ENCODE measurements around the gene CCDC180. TPM values are rescaled to one million over a fixed set of nuclear protein-coding genes. Genes with fewer than 3 reads are reported as not detected.
"Not testable (repeated sequence)": the region's sequence is repeated elsewhere in the genome, so short reads cannot be mapped to it uniquely, and the experiment has no call there.

CCDC180 gene
- total RNA-seq, 1 donor: 3.0 TPM

- H3K4me3 ChIP-seq (ENCODE audit: low read depth, low read length): no peak overlapping the region
- no peak for DNase-seq (ENCODE audit: low read depth)
- no peak for TF ChIP-seq CTCF (IDR thresholded peaks at IDR 0.05; ENCODE audit: insufficient read depth, low read depth, low read length)
These were observed 17.5 kb downstream of the CCDC180 start for GRCh38 chr9:97324954-97325353.

- DNase-seq (ENCODE audit: low read depth): no peak
- TF ChIP-seq CTCF (IDR thresholded peaks at IDR 0.05; ENCODE audit: insufficient read depth, low read depth, low read length): no peak
These were observed 20.1 kb downstream of the CCDC180 start for GRCh38 chr9:97327562-97327961.

GRCh38 chr9:97332993-97333392, 25.5 kb downstream of the CCDC180 start:
- H3K4me3 ChIP-seq (ENCODE audit: low read depth, low read length): no peak overlapping the region
- no peak for TF ChIP-seq CTCF (IDR thresholded peaks at IDR 0.05; ENCODE audit: insufficient read depth, low read depth, low read length)
- DNase-seq (ENCODE audit: low read depth): no peak

More at GRCh38 chr9:97327562-97327961, 20.1 kb downstream of the CCDC180 start:
- no peak overlapping the region for H3K4me3 ChIP-seq (ENCODE audit: low read depth, low read length)

GRCh38 chr9:97335622-97336021, 28.2 kb downstream of the CCDC180 start:
- H3K4me3 ChIP-seq (ENCODE audit: low read depth, low read length); DNase-seq (ENCODE audit: low read depth): not testable (repeated sequence)

GRCh38 chr9:97348871-97349270, 41.4 kb downstream of the CCDC180 start:
- no peak overlapping the region for H3K4me3 ChIP-seq (ENCODE audit: low read depth, low read length)
- DNase-seq (ENCODE audit: low read depth): no peak
- TF ChIP-seq CTCF (IDR thresholded peaks at IDR 0.05; ENCODE audit: insufficient read depth, low read depth, low read length): no peak

GRCh38 chr9:97349400-97349799, 41.9 kb downstream of the CCDC180 start:
- no peak for TF ChIP-seq CTCF (IDR thresholded peaks at IDR 0.05; ENCODE audit: insufficient read depth, low read depth, low read length)
- no peak overlapping the region for H3K4me3 ChIP-seq (ENCODE audit: low read depth, low read length)
- DNase-seq (ENCODE audit: low read depth): no peak

- H3K4me3 ChIP-seq (ENCODE audit: low read depth, low read length): no peak overlapping the region
- TF ChIP-seq CTCF (IDR thresholded peaks at IDR 0.05; ENCODE audit: insufficient read depth, low read depth, low read length): no peak
- DNase-seq (ENCODE audit: low read depth): no peak
These were observed 47.2 kb downstream of the CCDC180 start for GRCh38 chr9:97354637-97355036.

All from fibroblast of villous mesenchyme (primary cell).